HEK293 (cell line): Measurements from ENCODE around the gene ARL15.

Experiments
- CTCF ChIP-seq: fragments of 450-650 bp; formaldehyde crosslinking; IDR thresholded peaks from 2 replicates; pipeline ENCODE4 v1.5.1; 2016; ENCODE audit warnings: missing biosample characterization, missing genetic modification characterization
- MZF1 ChIP-seq: fragments of 450-650 bp; formaldehyde crosslinking; IDR thresholded peaks from 2 replicates; pipeline ENCODE4 v1.5.1; 2017; ENCODE audit warnings: missing biosample characterization, missing genetic modification characterization, borderline replicate concordance
- PATZ1 ChIP-seq: fragments of 450-650 bp; formaldehyde crosslinking; IDR thresholded peaks from 2 replicates; pipeline ENCODE4 v1.5.1; 2016; ENCODE audit warnings: missing biosample characterization, missing genetic modification characterization
- ZNF707 ChIP-seq: fragments of 450-650 bp; formaldehyde crosslinking; IDR thresholded peaks from 2 replicates; pipeline ENCODE4 v1.5.1; 2016; ENCODE audit warnings: missing biosample characterization, missing genetic modification characterization
- ZSCAN5A ChIP-seq: fragments of 450-650 bp; formaldehyde crosslinking; IDR thresholded peaks from 2 replicates; pipeline ENCODE4 v1.5.1; 2016; ENCODE audit warnings: missing biosample characterization, missing genetic modification characterization

- TF ChIP-seq PATZ1 (tag by site-specific recombination) (no peak), MZF1 (tag by site-specific recombination) (no peak), CTCF (tag by site-specific recombination) (no peak), ZSCAN5A (tag by site-specific recombination) (no peak), ZNF707 (tag by site-specific recombination) (no peak)
Observed at GRCh38 chr5:54148858-54149257, 161.5 kb downstream of the ARL15 start.
